ENCODE data around the gene IL12RB2. TPM values are rescaled to one million over a fixed set of nuclear protein-coding genes. Genes with fewer than 3 reads are reported as not detected.
"Not testable (repeated sequence)": the region's sequence is repeated elsewhere in the genome, so short reads cannot be mapped to it uniquely, and the experiment has no call there.

IL12RB2 gene
- total RNA-seq, 1 donor from 2014 or later = 0.06 TPM

- no peaks in the 10 kb centered on the region for H4K20me1 ChIP-seq (ENCODE audit: low read depth)
- H3K4me1 ChIP-seq = peaks cover 3% of the 10 kb centered on the region
- H3F3A ChIP-seq (ENCODE audit: low read depth) = no peaks in the 10 kb centered on the region
- Mint-ChIP-seq H3K27ac (peak overlapping the region; percentile 61), H3K27me3 (ENCODE audit: insufficient read depth, low read depth) (no peaks in the 10 kb centered on the region), H3K9me3 (no peaks in the 10 kb centered on the region), H3K4me3 (no peak overlapping the region), H3K36me3 (no peaks in the 10 kb centered on the region), H3K4me1 (no peaks in the 10 kb centered on the region)
- H3K4me2 ChIP-seq = no peak overlapping the region
- no peaks in the 10 kb centered on the region for H3K79me2 ChIP-seq (ENCODE audit: low read depth)
- TF ChIP-seq CTCF (IDR thresholded peaks at IDR 0.05) = no peak
- TF ChIP-seq EZH2 (IDR thresholded peaks at IDR 0.05) = no peak
- H3K27me3 ChIP-seq = no peaks in the 10 kb centered on the region
- H2AFZ ChIP-seq (replicated peaks) = no peak overlapping the region
- no peak overlapping the region for H3K27ac ChIP-seq
- H3K4me3 ChIP-seq = no peak overlapping the region
- no peak overlapping the region for H3K9ac ChIP-seq
- H3K9me3 ChIP-seq (ENCODE audit: low read depth) = no peaks in the 10 kb centered on the region
- H3K36me3 ChIP-seq = no peaks in the 10 kb centered on the region
- DNase-seq (ENCODE audit: low spot score) = no peak
Observed at GRCh38 chr1:67393737-67394136, 86.1 kb downstream of the IL12RB2 start.

DNA sequence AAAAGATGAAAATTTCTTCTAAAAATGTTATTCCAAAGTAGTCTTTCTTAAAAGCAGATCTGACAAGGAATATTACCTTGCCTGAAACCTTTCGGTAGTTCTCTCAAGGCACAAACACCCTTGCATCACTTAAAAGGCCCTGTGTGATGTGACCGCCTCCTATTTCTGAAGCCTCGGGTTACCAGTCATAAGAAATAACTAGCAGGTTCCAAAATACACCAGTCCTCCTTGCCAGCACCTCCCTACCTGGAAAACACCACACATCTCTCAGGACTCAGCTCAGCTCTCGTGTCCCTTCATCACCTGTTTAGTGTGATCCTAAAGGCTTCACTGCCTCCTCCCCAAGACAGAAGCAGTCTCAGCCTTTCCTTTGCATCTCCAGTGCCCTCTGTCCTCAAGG is 86.9 kb downstream of the IL12RB2 start:
- H3K27ac Mint-ChIP-seq = no peak overlapping the region

GRCh38 chr1:67399199-67399993 is 91.7 kb downstream of the IL12RB2 start:
- Histone ChIP-seq H2AFZ (replicated peaks) (no peak overlapping the region), H3K4me1 (peaks cover 11% of the 10 kb centered on the region), H3F3A (ENCODE audit: low read depth) (peaks cover 7% of the 10 kb centered on the region), H3K9me3 (ENCODE audit: low read depth) (no peaks in the 10 kb centered on the region), H3K27ac (no peak overlapping the region), H3K4me3 (no peak overlapping the region), H3K36me3 (no peaks in the 10 kb centered on the region), H3K79me2 (ENCODE audit: low read depth) (no peaks in the 10 kb centered on the region), H4K20me1 (ENCODE audit: low read depth) (no peaks in the 10 kb centered on the region), H3K9ac (no peak overlapping the region), H3K27me3 (no peaks in the 10 kb centered on the region), H3K4me2 (peak overlapping the region; percentile 11)
- H3K27ac Mint-ChIP-seq = no peak overlapping the region
- H3K4me3 Mint-ChIP-seq = no peak overlapping the region
- no peaks in the 10 kb centered on the region for H3K9me3 Mint-ChIP-seq
- H3K27me3 Mint-ChIP-seq (ENCODE audit: insufficient read depth, low read depth) = peaks cover 3% of the 10 kb centered on the region
- DNase-seq (ENCODE audit: low spot score) = peak; percentile 6
- no peaks in the 10 kb centered on the region for H3K36me3 Mint-ChIP-seq
- TF ChIP-seq CTCF (IDR thresholded peaks at IDR 0.05) (no peak), EZH2phosphoT487 (IDR thresholded peaks at IDR 0.05) (no peak), EZH2 (IDR thresholded peaks at IDR 0.05) (no peak)
- H3K4me1 Mint-ChIP-seq = no peaks in the 10 kb centered on the region

More for the DNA sequence above, 86.9 kb downstream of the IL12RB2 start:
- no peak for TF ChIP-seq CTCF (IDR thresholded peaks at IDR 0.05)
- TF ChIP-seq EZH2phosphoT487 (IDR thresholded peaks at IDR 0.05) = no peak
- TF ChIP-seq EZH2 (IDR thresholded peaks at IDR 0.05) = no peak
- Mint-ChIP-seq H3K4me3 (no peak overlapping the region), H3K27me3 (ENCODE audit: insufficient read depth, low read depth) (no peaks in the 10 kb centered on the region), H3K9me3 (no peaks in the 10 kb centered on the region), H3K4me1 (no peaks in the 10 kb centered on the region), H3K36me3 (no peaks in the 10 kb centered on the region)
- Histone ChIP-seq H3K4me1 (peaks cover 10% of the 10 kb centered on the region), H3K4me3 (no peak overlapping the region), H3F3A (ENCODE audit: low read depth) (peaks cover 1% of the 10 kb centered on the region), H3K27ac (no peak overlapping the region), H3K9ac (no peak overlapping the region), H2AFZ (replicated peaks) (no peak overlapping the region), H4K20me1 (ENCODE audit: low read depth) (no peaks in the 10 kb centered on the region), H3K9me3 (ENCODE audit: low read depth) (no peaks in the 10 kb centered on the region), H3K79me2 (ENCODE audit: low read depth) (no peaks in the 10 kb centered on the region), H3K27me3 (no peaks in the 10 kb centered on the region), H3K36me3 (no peaks in the 10 kb centered on the region), H3K4me2 (no peak overlapping the region)
- no peak for DNase-seq (ENCODE audit: low spot score)

- not testable (repeated sequence) for H4K20me1 ChIP-seq (ENCODE audit: low read depth); H3K4me1 Mint-ChIP-seq; H3K4me3 Mint-ChIP-seq; H2AFZ ChIP-seq (replicated peaks); H3K36me3 Mint-ChIP-seq; H3K9me3 ChIP-seq (ENCODE audit: low read depth); H3K9me3 Mint-ChIP-seq; H3K36me3 ChIP-seq; DNase-seq (ENCODE audit: low spot score); H3K79me2 ChIP-seq (ENCODE audit: low read depth); H3K4me2 ChIP-seq; H3K27me3 Mint-ChIP-seq (ENCODE audit: insufficient read depth, low read depth); H3K9ac ChIP-seq; H3K4me3 ChIP-seq; H3K27ac Mint-ChIP-seq; H3K27ac ChIP-seq; H3K27me3 ChIP-seq; H3F3A ChIP-seq (ENCODE audit: low read depth)
- peaks cover 11% of the 10 kb centered on the region for H3K4me1 ChIP-seq
Observed at GRCh38 chr1:67400029-67400786, 92.5 kb downstream of the IL12RB2 start.

Measured in neural progenitor cell (in vitro differentiated cells).